Astrocyte of the hippocampus (primary cell): Measurements from ENCODE around the gene KRTAP2-3.

Experiments used
- DNase-seq: peaks from one replicate; pipeline ENCODE4 v3.0.0; 2011; ENCODE audit warnings: low read depth, low spot score

KRTAP2-3 gene

DNA sequence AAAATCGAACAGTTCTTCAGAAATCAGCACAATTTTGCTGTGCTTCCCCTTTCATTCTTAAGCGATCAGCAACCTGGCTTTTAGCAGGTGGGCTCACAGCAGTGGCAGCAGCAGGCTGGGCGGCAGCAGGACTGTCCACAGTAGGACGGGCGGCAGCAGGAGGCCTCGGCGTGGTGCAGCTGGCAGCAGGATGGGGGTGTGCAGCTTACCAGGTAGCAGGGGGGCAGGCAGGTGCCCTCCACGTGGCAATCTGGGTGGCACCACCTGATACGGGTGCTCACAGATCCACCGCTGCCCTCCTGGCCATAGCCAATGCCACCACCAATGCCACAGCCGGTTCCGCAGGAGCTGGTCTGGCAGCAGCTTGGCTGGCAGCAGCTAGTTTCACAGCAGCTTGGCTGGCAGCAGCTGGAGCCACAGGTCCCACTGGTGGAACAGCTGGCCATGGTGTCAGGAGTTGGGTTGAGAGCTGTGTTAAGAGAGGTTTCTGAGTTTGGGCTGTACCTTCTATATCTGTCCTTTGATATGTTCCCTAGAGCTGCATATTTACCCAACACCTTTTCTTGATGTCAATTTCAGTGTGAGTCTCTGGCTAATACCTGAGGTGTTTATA, 30.2 kb downstream of the KRTAP2-3 start, which contains the start of gene KRTAP1-4:
Gene KRTAP1-4, minus strand, starts transcription at position 563 of the 613 bp plus-strand sequence. Its CDS starts 117 bp downstream, at position 446.
- no peak for DNase-seq

DNA sequence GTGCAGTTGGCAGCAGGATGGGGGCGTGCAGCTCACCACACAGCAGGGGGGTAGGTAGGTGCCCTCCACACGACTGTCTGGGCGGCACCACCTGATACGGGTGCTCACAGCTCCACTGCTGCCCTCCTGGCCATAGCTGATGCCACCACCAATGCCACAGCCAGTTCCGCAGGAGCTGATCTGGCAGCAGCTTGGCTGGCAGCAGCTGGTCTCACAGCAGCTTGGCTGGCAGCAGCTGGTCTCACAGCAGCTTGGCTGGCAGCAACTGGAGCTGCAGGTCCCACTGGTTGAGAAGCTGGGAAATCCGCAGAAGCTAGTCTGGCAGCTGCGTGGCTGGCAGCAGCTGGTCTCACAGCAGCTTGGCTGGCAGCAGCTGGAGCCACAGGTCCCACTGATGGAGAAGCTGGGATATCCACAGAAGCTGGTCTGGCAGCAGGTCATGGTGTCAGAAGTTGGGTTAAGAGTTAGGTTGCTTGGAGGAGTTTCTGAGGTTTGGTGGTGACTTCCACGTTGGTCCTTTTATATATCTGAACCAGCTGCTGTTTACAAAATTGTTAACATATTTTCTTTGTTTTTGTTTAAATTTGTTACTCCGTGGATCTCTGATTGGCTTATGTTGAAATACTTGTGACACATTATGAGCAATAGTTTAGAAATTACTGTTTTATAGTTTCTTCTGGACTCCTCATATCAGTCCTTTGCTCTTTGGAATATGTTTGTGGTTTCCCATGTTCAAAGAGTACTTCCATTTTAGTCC, 33.0 kb downstream of the KRTAP2-3 start, which contains the start of gene KRTAP1-5:
Gene KRTAP1-5, minus strand, starts transcription at position 494 of the 757 bp plus-strand sequence. Its CDS starts 53 bp downstream, at position 441.
- peak; percentile 22 for DNase-seq

DNA sequence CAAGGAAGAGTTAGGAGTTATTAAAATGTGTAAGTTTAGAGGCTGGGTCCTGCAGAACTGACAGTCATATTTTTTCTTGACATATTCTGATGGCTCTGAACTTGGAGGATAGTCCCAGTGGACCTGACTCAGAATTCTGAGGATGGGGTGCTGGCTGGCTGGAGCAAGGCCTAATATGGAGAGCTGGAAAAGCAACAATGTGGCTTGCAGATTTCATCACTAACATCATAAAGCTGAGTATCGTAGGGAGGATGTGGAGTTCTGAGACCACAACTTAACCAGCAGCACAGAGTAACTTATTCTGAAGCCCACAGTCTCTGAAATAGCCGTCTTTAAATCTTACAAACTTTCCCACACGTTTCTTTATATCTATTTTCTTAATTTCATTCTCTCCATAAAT, 35.2 kb downstream of the KRTAP2-3 start:
- no peak for DNase-seq

DNA sequence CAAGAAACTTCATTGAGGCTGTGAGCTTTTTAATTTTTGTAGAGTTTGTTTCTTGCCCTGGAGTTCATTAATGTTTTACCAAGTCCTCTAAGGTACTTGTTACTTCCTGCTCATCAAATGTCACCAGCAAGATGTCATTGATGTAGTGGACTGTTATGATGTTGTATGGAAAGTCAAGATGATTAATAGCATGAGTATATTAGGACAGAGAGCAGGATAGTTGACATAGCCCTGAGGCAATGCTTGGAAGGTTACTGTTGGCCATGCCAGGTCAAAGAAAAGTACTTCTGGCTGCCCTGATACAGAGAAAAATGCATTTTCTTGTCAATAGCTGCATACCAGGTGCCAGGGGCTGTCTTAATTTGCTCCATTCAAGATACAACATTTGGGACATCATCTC, 39.6 kb downstream of the KRTAP2-3 start:
- no peak for DNase-seq

DNA sequence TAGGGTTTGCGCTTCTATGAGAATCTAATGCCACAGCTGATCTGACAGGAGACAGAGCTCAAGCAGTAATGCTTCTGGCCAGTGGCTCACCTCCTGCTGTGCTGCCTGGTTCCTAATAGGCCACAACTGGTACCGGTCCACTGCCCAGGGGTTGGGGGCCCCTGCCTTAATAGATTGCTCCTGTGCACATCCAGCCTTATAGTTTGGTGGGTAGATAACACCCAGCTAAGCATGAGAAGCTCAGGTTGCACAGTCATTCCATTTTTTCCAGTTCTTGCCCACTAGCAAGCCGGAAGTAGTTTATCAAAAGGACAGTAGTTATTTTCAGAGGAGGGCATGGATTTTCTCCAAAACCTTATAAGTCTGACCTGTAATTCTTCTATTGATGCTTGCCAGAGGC, 40.5 kb downstream of the KRTAP2-3 start:
- DNase-seq = no peak

DNA sequence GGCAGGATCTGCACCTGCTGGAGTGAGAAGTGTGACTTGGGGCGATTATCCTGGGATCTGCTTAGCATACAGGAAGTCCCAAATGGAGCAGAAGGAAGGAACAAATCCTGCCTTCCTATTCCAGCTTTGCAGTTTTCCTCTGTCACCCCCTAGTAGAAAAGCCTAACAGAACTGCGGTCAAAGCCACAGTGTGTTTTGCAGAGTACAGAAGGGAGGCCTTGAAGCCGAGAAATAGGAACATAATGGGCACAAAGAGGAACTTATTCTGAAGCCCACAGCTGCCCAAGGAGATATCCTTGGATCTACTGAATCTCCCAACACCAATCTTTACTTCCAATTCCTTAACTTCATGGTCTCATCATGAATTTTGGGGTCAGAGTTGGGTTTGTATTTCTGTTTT, 41.4 kb downstream of the KRTAP2-3 start:
- no peak for DNase-seq

DNA sequence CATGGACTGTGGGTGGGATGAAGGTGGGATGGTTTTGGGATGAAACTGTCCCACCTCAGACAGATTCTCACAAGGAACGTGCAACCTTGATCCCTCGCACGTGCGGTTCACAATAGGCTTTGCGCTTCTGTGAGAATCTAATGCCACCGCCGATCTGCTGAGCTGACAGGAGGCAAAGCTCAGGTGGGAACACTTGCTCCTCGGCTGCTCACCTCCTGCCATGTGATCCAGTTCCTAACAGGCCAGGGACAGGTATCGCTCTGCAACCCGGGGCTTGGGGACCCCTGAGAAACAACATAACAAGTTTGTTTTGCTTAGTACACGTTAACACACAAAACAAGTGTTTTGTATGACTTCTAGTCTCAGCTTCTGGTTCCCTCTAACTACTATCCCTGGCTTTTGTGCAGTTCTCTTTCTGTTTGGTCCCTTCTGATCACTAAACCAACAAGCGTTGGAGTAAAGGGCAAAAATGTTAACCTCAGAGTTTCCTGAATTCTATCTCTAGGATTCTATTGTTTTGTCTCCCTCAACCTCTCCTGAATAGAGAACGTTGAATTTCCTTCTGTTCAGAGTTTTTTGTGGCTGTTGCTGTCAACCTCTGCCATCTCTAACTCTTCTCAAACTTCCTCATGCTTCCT, 43.2 kb downstream of the KRTAP2-3 start:
- no peak for DNase-seq

DNA sequence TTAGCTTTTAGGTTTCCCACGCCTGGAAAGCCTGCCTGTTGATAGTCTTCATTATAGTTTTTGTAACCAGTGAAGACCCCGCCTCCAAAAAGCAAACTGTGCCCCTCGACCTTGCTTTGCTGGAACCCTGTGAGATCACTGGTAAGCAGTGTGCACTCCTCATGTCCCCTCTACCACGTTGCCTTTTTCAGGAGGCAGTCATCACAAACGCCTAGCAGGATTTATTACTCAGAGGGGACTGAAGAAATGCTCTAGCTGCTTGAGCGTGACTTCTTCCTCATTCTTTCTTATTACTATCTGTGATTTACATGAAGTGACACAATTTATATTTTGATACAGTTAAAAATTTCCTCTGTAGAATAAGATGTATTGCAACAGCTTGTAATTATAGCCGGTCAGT, 44.5 kb downstream of the KRTAP2-3 start:
- no peak for DNase-seq

DNA sequence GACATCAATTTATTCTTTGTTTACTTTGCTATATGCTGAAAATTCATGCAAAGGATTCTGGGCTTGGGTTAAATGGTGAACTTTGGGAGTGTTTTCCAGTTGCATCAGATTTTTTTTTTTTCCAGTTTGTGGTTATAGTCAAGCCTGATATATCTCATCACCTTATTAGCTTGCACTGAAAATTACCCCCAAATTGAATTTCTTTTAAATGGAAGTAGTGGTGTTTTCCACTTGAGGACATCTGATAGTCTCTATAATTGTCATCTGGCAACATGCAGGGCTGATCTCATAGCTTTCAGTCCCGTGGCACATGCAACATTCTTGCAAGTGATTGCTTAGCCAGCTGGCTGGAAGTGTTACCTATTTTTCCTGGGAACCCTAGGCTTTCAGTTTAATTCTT, 46.3 kb downstream of the KRTAP2-3 start:
- DNase-seq = peak; percentile 6

DNA sequence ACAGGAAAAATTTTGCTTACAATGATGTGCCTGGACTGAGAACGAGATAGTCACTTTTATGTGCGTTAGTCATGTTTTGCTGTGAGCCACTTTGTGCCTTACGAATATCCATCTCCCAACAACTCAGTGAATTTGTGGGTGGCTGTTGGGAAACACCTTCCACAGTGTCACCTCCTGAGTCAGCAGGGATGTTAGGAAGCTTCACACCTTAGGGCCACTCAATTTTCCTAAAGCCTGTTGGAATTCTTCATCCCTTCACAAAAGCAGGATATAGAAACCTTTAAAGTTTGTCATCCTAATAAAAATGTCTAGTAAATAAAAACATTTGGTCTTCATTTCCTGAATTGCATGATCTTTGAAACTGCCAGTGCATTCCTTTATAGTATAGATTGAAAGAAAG, 46.7 kb downstream of the KRTAP2-3 start:
- no peak for DNase-seq

DNA sequence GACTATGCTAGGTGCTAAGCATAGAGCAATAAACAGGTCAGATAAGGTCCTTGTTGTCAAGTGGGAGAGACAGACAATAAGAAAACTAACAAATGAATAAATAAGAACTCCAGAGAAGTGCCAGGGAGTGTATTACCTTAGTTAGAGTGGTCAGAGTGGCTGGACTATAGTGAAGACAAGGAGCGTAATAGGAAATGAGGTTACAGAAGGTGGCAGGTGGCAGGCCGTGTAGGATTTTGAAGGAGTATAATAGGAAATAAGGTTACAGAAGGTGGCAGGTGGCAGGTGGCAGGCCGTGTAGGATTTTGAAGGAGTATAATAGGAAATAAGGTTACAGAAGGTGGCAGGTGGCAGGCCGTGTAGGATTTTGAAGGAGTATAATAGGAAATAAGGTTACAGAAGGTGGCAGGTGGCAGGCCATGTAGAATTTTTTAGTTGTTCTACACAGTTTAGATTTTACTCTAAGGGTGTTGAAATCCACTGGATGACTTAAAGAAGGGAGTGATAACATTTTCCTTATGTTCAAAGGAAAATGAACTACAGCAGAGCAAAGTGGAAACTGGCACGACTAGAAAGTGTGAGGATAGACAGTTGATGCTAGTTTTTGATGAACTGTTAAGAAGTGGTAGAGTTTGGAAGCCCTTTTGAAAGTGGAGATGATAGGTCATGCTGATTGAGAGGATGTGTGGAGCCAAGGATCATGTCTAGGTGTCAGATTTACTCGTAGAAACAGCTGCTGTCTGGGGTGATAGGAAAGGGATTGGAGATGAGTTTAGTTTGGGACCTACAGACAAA, 47.4 kb downstream of the KRTAP2-3 start:
- no peak for DNase-seq

DNA sequence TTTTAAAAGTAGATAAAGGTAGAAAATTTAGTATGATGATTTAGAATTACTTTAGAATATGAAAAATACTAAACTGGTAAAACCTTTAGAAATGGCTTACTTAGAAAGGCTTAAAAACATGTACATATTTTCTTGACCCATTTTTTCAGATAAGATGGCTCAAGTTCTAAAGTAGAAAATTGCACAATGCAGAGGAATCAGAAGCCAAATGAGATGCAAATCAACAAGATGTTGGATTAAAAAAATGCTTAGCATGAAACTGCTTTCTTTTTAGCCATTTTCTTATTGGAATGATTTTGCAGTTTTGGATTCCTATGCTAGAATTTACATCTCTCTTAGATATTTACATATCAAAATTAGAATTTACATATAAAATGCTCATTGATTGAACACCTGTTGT, 49.5 kb downstream of the KRTAP2-3 start:
- no peak for DNase-seq

DNA sequence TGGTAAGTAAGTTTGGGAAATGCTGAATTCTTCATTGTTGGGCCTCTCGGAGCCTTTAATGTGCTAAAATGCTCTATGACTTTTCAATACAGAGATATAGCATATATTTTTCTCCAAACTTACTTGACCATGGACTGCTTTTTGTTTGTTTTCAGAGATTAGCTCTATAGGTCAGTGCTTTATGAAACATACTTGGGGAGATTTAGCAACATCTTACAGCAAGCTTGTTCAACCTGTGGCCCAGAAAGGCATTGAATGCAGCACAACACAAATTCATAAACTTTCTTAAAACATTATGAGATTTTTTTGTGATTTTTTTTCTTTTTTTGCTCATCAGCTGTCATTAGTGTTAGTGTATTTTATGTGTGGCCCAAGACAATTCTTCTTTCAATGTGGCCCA, 50.0 kb downstream of the KRTAP2-3 start:
- no peak for DNase-seq

DNA sequence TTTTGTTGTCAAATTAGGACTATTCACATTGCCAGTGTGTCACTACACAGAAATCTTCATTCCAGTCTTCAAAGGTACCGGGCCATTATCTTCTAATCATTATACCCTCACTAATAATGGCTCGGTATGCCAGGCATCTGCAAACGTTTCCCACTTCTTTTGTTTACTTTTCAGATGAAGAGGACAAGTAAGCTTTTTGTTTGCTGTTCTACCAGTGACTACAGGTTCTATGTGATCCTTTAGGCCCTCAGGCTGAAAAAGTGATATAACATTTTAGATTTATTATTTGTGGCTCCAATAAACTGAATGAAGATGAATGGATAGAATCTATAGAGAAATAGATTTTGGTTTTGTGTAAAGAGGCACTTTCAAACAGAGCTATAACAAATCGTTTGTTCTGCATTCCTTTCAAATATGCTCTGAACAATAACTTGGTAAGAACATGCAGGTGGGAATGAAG, 50.6 kb downstream of the KRTAP2-3 start:
- peak; percentile 24 for DNase-seq
